GM15510 (cell line): ENCODE data around the gene AIFM2.

Experiments used
- POLR2A ChIP-seq: IDR thresholded peaks from 3 replicates; pipeline ENCODE4 v1.6.1; 2011; ENCODE audit warnings: borderline replicate concordance; ENCODE audit not compliant: insufficient read length; ENCODE audit errors: extremely low read depth

The AIFM2 gene

DNA sequence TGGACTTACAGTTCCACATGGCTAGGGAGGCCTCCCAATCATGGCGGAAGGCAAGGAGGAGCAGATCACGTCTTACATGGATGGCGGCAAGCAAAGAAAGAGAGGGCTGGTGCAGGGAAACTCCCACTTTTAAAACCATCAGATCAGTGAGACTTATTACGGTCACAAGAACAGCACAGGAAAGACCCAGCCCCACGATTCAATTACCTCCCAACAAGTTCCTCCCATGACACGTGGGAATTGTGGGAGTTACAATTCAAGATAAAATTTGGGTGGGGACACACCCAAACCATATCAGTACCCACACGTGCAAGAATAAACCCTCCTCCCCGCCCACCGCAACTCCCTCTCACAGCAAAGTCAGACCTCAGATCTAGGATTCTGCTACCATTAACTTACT, 4.5 kb upstream of the AIFM2 start:
- no peak for TF ChIP-seq POLR2A

DNA sequence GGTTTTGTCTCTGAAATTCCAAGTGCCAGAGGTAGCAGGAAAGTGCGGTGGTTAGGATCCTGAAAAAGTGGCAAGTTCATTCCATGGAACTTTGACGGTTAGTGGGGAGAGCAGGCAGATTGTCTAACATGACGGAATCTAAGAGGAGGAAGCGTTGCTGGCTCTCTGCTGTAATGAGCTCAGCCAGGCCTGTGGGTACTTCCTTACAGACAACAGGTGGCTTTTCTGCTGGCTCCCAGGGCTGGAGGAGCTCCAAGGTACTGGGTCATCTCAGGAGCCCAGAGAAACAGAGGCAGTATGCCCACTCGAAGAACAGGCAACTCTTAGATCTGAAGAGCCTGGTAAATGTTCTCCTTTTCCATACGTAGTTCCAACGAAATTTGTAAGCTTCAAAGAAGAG, 3.1 kb upstream of the AIFM2 start:
- TF ChIP-seq POLR2A = no peak

DNA sequence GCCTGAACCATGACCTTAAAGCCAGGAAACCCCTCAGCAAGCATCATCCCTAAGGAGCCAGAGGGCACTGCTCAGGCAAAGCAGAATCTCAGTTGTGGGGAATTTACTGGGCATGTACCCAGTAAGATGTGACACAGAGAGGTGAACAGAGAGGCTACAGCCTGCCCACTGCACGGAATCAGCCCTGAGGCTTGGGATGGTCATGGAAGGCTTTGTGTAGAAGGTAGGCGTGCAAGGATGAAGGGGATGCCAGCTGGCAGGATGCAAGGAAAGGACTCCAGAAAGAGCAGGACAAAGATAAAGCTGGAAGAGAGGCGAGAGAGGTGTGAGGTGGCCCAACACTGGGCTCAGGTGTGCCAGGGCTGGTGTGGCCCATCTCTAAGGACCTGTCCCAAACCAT, 2.4 kb upstream of the AIFM2 start:
- TF ChIP-seq POLR2A = no peak

DNA sequence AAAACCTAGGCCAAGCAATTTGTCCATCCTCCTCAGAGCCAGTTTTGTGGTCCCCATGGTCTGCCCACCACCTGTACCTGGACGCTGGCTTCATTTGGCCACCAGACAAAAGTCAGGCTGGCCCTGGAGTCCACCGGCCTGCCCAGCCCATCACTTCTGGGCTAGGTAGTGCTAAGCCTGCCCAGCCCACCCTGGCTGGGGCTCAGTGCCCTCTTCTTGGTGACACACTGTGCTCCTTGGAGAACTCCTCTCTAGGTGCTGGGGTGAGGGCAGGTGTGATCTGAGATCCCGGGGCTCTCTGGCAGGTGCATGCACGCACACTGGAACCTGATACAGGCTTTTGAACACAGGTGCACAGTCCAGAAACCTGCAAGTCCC, 1.1 kb downstream of the AIFM2 start:
- no peak for TF ChIP-seq POLR2A

DNA sequence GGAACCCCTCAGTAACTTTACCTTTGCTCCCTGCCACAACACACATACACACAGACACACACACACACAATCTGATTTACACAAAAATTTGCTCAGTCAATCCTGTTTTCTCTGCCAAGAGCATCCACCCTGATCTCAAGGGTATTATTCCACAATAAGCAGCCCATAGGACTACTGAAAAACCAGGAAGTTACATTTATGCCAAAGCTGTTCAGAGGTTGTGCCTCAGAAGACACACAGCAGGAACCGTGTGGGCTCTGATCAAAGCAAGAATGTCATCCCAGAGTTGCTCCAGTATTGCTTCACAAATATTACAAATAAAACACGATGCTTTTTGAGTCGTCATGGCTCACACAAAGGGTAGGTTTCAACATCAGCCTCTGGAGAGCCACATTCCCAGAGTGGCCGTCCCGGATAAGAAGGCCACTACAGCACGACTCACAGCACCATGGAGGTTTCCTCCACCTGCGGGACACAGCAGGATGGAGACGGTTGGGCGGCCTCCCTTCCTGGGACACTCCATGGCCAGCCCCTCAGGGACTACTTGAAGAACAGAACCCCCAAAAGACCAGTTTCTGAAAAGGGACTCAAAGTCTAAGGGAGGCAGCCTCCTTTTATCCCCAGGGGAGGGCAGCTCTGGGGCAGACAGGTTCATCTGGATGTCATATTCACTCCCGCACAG, 1.6 kb downstream of the AIFM2 start:
- TF ChIP-seq POLR2A = no peak

DNA sequence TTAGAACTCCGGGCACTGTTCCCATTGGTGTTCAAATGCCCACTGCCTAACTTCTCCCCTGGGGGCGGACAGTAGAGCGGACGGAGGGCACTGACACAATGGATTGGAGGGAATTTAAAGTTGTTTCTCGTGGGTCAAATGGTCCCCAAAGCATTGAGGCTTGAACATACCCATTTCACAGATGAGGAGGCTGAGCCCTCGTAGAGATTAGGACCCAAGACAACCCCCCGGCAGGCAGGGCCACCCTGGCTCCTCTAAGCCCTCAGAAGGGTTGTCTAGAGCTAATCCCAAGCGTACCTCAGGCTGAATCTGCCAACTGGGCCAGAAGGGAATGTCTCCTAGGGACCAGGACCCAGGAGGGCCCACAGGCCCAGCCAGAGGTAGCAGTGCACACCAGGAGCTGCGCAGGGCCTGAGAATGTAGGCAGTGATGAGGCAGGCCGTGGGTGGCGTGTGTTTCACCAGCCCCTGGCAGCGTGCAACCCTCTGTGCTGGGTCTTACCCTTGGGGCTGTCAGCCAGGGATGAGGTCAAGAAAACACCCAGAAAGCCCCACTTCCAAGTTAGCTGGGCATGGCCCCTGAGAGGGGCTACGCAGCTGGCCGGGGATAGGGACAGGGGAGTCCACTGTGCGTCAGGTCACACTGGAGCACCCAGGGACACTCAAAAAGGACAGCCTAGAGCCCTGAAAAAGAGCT, 5.8 kb downstream of the AIFM2 start:
- no peak for TF ChIP-seq POLR2A

DNA sequence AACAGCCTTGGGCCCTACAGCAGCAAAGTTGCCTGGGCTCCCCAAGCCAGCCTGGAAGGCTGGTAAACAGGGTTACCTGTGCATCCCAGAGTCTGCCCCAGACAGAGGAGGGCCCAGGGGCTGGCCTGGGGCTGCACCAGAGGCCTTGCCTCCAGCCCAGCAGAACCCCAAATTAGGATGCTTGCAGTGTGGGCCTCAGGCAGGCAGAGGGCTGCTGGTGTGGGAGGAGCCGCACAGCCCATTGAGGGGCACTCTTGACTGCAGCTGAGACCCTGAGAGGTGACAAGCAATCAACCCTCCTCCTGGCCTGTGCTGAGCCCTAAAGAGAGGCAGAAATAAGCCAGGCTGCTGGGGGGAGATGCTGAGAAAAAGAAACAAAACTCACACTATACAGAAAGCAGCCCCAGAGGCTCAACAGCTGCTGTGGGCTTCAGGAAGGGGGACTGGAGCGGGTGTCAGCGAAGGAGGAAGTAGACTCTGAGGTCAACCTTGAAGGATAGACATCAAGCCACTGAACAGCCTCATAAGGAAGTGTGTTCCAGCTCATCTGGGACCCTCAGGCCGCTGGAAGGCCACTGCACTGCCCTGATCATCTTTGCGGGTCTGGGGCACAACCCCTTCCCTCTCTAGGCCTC, 6.6 kb downstream of the AIFM2 start:
- TF ChIP-seq POLR2A = no peak

DNA sequence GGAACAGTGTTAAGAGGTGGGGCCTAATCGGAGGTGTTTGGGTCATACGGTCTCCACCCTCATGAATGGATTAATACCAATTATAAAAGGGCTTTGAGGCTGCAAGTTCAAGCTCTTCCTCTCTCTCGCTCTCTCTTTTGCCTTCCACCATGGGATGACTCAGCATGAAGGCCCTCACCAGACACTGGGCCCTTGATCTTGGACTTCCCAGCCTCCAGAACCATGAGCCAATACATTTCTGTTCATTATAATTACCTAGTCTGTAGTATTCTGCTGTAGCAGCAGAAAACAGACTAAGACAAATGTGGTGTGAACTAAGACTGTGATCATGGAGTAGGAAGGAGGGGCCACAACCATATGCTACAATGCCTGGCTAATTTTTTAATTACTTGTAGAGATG, 7.7 kb downstream of the AIFM2 start:
- no peak for TF ChIP-seq POLR2A

DNA sequence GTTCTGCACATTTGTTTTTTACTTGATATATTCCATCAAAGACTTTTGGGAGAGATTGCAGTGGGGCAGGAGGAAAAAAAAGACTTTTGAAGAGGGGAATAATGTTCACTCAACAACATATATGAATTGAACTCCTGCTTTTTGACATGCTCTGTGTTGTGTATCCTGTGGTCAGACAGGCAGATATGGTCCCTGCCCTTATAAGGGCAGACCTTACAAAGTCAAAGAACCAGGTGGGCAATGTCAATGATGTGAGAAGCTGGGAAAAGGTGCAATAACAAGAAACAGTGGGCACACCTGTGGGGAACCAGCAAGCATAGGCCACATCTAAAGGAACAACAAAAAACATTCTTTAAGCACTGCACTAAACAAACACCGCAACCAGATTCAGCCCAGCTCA, 8.2 kb downstream of the AIFM2 start:
- no peak for TF ChIP-seq POLR2A

DNA sequence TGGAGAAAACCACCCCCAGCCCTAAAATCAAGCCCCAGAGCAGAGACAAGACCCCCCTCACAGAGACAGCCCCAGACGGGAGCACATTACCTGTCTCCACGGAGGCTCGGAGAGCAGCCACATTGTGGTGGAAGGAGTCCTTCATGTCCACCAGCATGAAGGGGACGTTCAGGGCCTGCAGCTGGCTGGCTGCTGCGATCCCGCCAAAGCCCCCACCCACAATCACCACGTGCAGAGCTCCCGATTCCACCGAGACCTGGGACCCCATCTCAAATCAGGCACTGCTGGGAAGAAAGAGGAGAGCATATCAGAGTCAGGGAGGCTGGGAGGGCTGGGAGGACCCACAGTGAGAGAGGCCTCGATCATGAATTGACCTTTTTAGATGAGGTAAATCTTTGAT, 8.8 kb downstream of the AIFM2 start:
- TF ChIP-seq POLR2A = no peak

DNA sequence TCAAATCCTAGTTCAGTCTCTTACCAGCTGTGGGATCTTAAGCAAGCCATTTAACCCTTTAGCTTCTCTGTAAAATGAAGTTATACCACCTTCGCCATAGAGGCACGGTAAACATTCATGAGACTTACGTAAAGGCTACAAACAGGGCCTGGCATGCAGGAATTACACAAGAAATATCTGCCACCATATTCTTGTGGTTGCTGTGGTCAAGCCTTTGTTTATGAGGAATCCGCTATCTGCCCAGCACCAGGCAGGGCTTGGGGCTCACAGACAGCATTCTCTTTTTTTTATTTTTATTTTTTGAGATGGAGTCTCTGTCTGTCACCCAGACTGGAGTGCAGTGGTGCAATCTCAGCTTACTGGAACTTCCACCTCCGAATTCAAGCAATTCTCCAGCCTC, 9.9 kb downstream of the AIFM2 start:
- TF ChIP-seq POLR2A = no peak

DNA sequence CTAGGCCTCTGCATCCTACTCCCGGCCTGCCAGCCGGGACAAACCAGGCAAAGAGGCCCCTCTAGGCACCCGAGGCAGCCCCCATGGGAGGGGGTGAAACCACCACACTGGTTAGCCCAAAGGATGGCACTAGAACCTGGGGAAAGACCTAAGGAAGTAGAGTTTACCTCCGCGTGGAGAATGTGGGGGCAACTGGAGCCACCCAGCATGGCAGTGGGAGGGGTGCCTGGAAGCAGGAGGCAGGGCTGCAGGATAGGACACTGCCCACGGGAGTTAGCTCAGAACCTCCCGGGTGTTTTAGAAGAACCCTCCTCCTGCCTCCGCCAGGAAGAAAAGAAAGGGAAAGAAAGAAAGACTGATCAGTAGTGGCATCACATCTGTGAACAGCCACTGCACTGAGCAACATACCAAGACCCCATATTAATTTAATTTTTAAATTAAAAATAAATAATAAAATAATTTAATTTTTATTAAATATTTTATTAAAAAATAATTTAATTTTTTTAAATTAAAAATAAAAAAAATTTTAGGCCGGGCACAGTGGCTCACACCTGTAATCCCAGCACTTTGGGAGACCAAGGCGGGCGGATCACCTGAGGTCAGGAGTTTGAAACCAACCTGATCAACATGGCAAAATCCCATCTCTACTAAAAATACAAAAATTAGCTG, 11.2 kb downstream of the AIFM2 start:
- TF ChIP-seq POLR2A = no peak

DNA sequence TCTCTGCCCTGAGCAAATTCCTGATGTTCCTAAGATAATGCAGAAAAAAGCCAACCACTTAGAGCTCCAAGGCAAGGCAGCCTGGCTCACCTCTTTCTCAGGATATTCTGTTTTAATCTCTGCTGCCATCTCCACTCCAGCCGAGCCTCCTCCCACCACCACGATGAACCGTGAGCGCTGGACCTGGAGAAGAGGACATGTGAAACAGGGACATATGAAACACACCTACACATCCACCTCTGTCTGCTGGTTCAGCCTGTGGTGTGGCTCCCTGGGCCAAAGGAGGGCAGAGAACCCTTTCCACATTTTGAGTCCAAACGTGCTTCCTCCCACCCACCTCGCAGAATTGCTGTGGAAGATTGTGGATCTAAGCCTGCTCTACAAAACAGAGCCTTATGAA, 12.2 kb downstream of the AIFM2 start:
- TF ChIP-seq POLR2A = no peak

DNA sequence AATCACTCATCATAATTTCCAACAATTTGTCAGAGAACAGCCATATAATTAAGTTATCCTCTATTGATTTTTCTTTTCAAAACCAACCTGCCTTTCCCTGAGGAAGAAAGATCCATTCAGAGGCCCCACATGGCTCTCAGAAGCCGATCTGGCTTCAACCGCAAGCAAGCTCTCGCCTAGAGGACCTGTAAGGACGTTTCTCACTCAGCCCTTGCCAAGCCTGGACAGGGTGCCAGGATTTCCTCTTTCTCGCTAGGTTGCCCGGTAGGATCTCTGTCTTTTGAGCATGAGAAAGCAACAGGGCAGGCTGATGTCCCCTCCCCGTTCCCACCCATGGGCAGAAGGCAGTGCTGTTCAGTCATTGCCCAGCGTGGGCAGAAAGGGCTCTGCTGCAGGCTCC, 13.0 kb downstream of the AIFM2 start:
- no peak for TF ChIP-seq POLR2A

DNA sequence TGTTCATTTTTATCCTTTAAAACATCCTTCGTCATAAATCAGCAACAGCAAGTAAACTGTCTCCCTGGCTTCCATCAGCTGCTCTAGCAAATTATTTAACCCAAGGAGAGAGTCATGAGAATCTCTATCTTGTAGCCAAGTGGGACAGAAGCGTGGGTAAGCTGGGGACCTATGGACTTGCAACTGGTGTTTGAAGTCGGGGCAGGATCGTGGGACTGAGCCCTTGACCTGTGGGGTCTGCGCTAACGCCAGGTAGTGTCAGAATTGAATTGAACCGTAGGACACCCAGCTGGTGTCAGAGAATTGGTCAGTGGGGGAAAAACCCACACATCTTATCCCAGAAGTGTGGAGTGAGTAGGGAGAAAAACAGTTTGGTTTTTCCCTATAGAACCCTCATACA, 13.4 kb downstream of the AIFM2 start:
- TF ChIP-seq POLR2A = no peak
